Stomach (tissue), 4 donors: ENCODE results near the gene SEMA6A.

Experiments used
- CTCF ChIP-seq, 7 experiments: fragments of 450-650 bp in 4 of 7; fragments of 200-600 bp in 3 of 7; sonication (generic) in 3 of 7; IDR thresholded peaks; one replicate each; pipeline ENCODE4 v1.5.1; 2016 to 2019; ENCODE audit warnings: antibody characterized with exemption in 7 of 7, control low read depth in 2 of 7, mild to moderate bottlenecking in 1 of 7
- POLR2A ChIP-seq, 4 donors: fragments of 450-650 bp; IDR thresholded peaks; one replicate each; pipeline ENCODE4 v1.6.1; 2016; ENCODE audit warnings: antibody characterized with exemption in 4 of 4, control low read depth in 2 of 4, mild to moderate bottlenecking in 1 of 4, moderate library complexity in 1 of 4

GRCh38 chr5:116468583-116468982 lies 106.0 kb downstream of the SEMA6A start:
- TF ChIP-seq CTCF (IDR thresholded peaks at IDR 0.05) (no peak), POLR2A (IDR thresholded peaks at IDR 0.05) (no peak)
